Hematopoietic multipotent progenitor cell (in vitro differentiated cells): ENCODE data around the gene DCX. TPM values are rescaled to one million over a fixed set of nuclear protein-coding genes. Genes with fewer than 3 reads are reported as not detected.
A peak's percentile ranks its signal among the peaks of the same experiment; 100 is the strongest.
"Not testable (repeated sequence)": the region's sequence is repeated elsewhere in the genome, so short reads cannot be mapped to it uniquely, and the experiment has no call there.

Experiments
- DNase-seq, 3 donors: peaks; one replicate each; pipeline ENCODE4 v3.0.0-alpha.2; 2011 to 2015; ENCODE audit warnings: low read depth in 2 of 3, low spot score in 2 of 3
- total RNA-seq: library from RNA; depleted of rRNA; stranded (reverse); fragments of >200 nt; gene quantifications from one replicate; pipeline ENCODE4 v1.2.3, GENCODE V29; 2012

The DCX gene
- total RNA-seq, 1 donor = under 0.01 TPM

GRCh38 chrX:111375747-111376146 lies 36.2 kb downstream of the DCX start:
- DNase-seq = no peak

- no peak for DNase-seq
Measured at GRCh38 chrX:111372086-111372485, 39.9 kb downstream of the DCX start.

GRCh38 chrX:111365770-111366325 lies 46.1 kb downstream of the DCX start:
- DNase-seq = no peak

- no peak for DNase-seq
Measured at GRCh38 chrX:111363741-111364140, 48.3 kb downstream of the DCX start.

- no peak for DNase-seq
Measured at GRCh38 chrX:111361751-111362150, 50.2 kb downstream of the DCX start.

- DNase-seq = peak in 1 of 3 donors; percentile 8
Measured at GRCh38 chrX:111360839-111361238, 51.2 kb downstream of the DCX start.

GRCh38 chrX:111355523-111356115 lies 56.4 kb downstream of the DCX start:
- DNase-seq = no peak

GRCh38 chrX:111354496-111354895 lies 57.5 kb downstream of the DCX start:
- no peak for DNase-seq

GRCh38 chrX:111353793-111354192 lies 58.2 kb downstream of the DCX start:
- no peak for DNase-seq

GRCh38 chrX:111352424-111352823 lies 59.6 kb downstream of the DCX start:
- peak in 2 of 3 donors; percentile 5 to 21 for DNase-seq

GRCh38 chrX:111349934-111350333 lies 62.1 kb downstream of the DCX start:
- no peak for DNase-seq

- DNase-seq = no peak
Measured at GRCh38 chrX:111349101-111349500, 62.9 kb downstream of the DCX start.

GRCh38 chrX:111348429-111348828 lies 63.6 kb downstream of the DCX start:
- DNase-seq = no peak

GRCh38 chrX:111346150-111346549 lies 65.8 kb downstream of the DCX start:
- not testable (repeated sequence) for DNase-seq

GRCh38 chrX:111340054-111340453 lies 71.9 kb downstream of the DCX start:
- no peak for DNase-seq

- no peak for DNase-seq
Measured at GRCh38 chrX:111339212-111339611, 72.8 kb downstream of the DCX start.

GRCh38 chrX:111338095-111338698 lies 73.8 kb downstream of the DCX start:
- DNase-seq = no peak

GRCh38 chrX:111337067-111337637 lies 74.8 kb downstream of the DCX start:
- no peak for DNase-seq

GRCh38 chrX:111336141-111336540 lies 75.9 kb downstream of the DCX start:
- no peak for DNase-seq

GRCh38 chrX:111329370-111329769 lies 82.6 kb downstream of the DCX start:
- DNase-seq = no peak

- no peak for DNase-seq
Measured at GRCh38 chrX:111328858-111329257, 83.1 kb downstream of the DCX start.

- no peak for DNase-seq
Measured at GRCh38 chrX:111322231-111322855, 89.6 kb downstream of the DCX start.
